PC-3 (cell line): ENCODE measurements around the gene KLHL6.

Experiments
- CTCF ChIP-seq: fragments of 300-600 bp; sonication (generic); conservative IDR thresholded peaks from 2 replicates; pipeline ENCODE4 v1.5.1; 2017; ENCODE audit warnings: antibody characterized with exemption, low read depth, mild to moderate bottlenecking, low read length
- EZH2 ChIP-seq: fragments of 300-600 bp; sonication (generic); IDR thresholded peaks from one replicate; pipeline ENCODE4 v1.6.1; 2017; ENCODE audit warnings: antibody characterized with exemption, mild to moderate bottlenecking, low read length; ENCODE audit not compliant: unreplicated experiment

- TF ChIP-seq CTCF (no peak), EZH2 (no peak)
Observed at GRCh38 chr3:183485585-183485984, 69.9 kb downstream of the KLHL6 start.
